Prostate gland (tissue), 2 donors: ENCODE measurements around the gene ABCB8.

Experiments used
- POLR2A ChIP-seq: fragments of 450-650 bp; IDR thresholded peaks from one replicate; pipeline ENCODE4 v1.6.1; 2016; ENCODE audit warnings: antibody characterized with exemption, mild to moderate bottlenecking
- TF ChIP-seq, protein P1 (sequence below), 4 experiments: fragments of 200-600 bp in 2 of 4; fragments of 450-650 bp in 2 of 4; sonication (generic) in 2 of 4; IDR thresholded peaks; 1 replicate in 3 of 4; 2 replicates in 1 of 4; pipeline ENCODE4 v1.5.1; 2016 to 2019; ENCODE audit warnings: antibody characterized with exemption in 4 of 4, mild to moderate bottlenecking in 2 of 4, moderate library complexity in 2 of 4

DNA sequence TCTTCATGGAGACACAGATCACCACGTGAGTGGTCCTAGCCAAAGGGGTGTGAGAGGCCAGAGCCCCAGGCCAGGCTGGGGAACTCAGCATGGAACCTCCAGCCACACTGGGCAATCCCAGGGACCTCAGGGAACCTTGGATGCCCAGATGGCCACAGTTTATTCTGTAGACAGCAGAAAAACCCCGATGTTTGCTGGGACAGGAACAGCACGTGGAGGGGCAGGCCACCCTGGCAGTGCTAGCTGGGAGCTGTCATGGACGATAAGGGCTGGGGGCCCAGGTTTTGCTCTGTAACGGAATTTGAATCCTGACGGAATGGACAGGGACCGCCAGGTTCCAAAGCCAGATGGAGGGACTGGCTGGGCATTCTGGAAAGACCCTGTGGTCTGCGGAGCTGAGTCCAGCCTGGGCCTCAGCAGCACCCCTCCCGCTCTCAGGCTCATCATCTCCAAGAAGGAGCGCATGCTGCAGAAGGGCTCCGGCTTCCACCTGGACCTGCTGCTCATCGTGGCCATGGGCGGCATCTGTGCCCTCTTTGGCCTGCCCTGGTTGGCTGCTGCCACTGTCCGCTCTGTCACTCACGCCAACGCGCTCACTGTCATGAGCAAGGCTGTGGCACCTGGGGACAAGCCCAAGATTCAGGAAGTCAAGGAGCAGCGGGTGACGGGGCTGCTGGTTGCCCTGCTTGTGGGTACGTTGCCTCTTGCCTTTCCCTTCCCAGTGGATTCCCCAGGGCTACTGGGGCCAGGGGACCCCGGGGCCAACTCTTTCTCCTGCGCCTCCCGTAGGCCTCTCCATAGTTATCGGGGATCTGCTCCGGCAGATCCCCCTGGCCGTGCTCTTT, 46.8 kb downstream of the ABCB8 start:
- no peak for TF ChIP-seq POLR2A
- TF ChIP-seq, protein P1, sequence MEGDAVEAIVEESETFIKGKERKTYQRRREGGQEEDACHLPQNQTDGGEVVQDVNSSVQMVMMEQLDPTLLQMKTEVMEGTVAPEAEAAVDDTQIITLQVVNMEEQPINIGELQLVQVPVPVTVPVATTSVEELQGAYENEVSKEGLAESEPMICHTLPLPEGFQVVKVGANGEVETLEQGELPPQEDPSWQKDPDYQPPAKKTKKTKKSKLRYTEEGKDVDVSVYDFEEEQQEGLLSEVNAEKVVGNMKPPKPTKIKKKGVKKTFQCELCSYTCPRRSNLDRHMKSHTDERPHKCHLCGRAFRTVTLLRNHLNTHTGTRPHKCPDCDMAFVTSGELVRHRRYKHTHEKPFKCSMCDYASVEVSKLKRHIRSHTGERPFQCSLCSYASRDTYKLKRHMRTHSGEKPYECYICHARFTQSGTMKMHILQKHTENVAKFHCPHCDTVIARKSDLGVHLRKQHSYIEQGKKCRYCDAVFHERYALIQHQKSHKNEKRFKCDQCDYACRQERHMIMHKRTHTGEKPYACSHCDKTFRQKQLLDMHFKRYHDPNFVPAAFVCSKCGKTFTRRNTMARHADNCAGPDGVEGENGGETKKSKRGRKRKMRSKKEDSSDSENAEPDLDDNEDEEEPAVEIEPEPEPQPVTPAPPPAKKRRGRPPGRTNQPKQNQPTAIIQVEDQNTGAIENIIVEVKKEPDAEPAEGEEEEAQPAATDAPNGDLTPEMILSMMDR (IDR thresholded peaks at IDR 0.05): no peak
